A673 (cell line): Measurements from ENCODE around the gene TRIM65. TPM values are rescaled to one million over a fixed set of nuclear protein-coding genes. Genes with fewer than 3 reads are reported as not detected.

Source experiments
- BruUV-seq: library from RNA; stranded (reverse); fragments of 400-500 nt; replicated peaks from 2 replicates; lab custom pipeline; 2021; lab: Mats Ljungman, UMichigan
- CTCF ChIA-PET: fragments of 300-600 bp; sonication (Branson Sonifier 250); formaldehyde crosslinking; loops from one replicate; lab custom pipeline; 2022; ENCODE audit warnings: antibody characterized with exemption; lab: Charles Lee
- POLR2A ChIA-PET: fragments of 300-600 bp; sonication (Branson Sonifier 250); formaldehyde crosslinking; loops from one replicate; lab custom pipeline; 2022; ENCODE audit warnings: antibody characterized with exemption; ENCODE audit not compliant: low non-redundant PET; lab: Charles Lee
- DNase-seq: peaks from one replicate; pipeline ENCODE4 v3.0.0-alpha.2; 2015; ENCODE audit warnings: low spot score
- H3K27ac ChIP-seq: fragments of 200-600 bp; sonication (generic); 2 replicates; pipeline ENCODE4 v1.5.1; 2016; ENCODE audit warnings: mixed run types, low read depth, mild to moderate bottlenecking, mixed read lengths, antibody characterized with exemption, low read length; ENCODE audit not compliant: poor library complexity, severe bottlenecking
- H3K27me3 ChIP-seq: fragments of 200-600 bp; sonication (generic); replicated peaks from 2 replicates; pipeline ENCODE4 v1.6.1; 2017; ENCODE audit warnings: mixed run types, low read depth, mild to moderate bottlenecking, mixed read lengths, antibody characterized with exemption, low read length; ENCODE audit not compliant: insufficient read depth, poor library complexity
- H3K36me3 ChIP-seq: fragments of 200-600 bp; sonication (generic); 2 replicates; pipeline ENCODE4 v1.6.1; 2016; ENCODE audit warnings: mixed run types, mild to moderate bottlenecking, mixed read lengths, antibody characterized with exemption, low read length; ENCODE audit not compliant: insufficient read depth, poor library complexity, severe bottlenecking
- H3K4me1 ChIP-seq: fragments of 200-600 bp; sonication (generic); 2 replicates; pipeline ENCODE4 v1.6.1; 2017; ENCODE audit warnings: mixed run types, mild to moderate bottlenecking, mixed read lengths, antibody characterized with exemption, low read length; ENCODE audit not compliant: insufficient read depth, poor library complexity, severe bottlenecking
- H3K4me3 ChIP-seq: fragments of 200-600 bp; sonication (generic); 2 replicates; pipeline ENCODE4 v1.5.1; 2016; ENCODE audit warnings: low read depth, mixed run types, mild to moderate bottlenecking, mixed read lengths, low read length; ENCODE audit not compliant: poor library complexity, severe bottlenecking
- H3K9me3 ChIP-seq: fragments of 200-600 bp; sonication (generic); 2 replicates; pipeline ENCODE4 v1.6.1; 2016; ENCODE audit warnings: mixed run types, low read depth, mild to moderate bottlenecking, mixed read lengths, antibody characterized with exemption, low read length; ENCODE audit not compliant: poor library complexity, severe bottlenecking
- EZH2 ChIP-seq: fragments of 200-600 bp; sonication (generic); IDR thresholded peaks from 2 replicates; pipeline ENCODE4 v1.6.1; 2017; ENCODE audit warnings: borderline replicate concordance, low read depth, mild to moderate bottlenecking, mixed read lengths, antibody characterized with exemption, low read length; ENCODE audit not compliant: poor library complexity, severe bottlenecking
- intact Hi-C: fragments of 100-400 bp; cut with micrococcal nuclease; formaldehyde crosslinking; loops from one replicate; pipeline ENCODE4 v1.10.0; 2022; ENCODE audit not compliant: unreplicated experiment
- total RNA-seq: library from RNA; stranded (reverse); gene quantifications from 2 replicates; pipeline ENCODE4 v1.2.3, GENCODE V29; 2021
- TF ChIP-seq, protein P1 (sequence below): fragments of 300-800, 200-600 bp; sonication (generic); conservative IDR thresholded peaks from 2 replicates; pipeline ENCODE4 v1.5.1; 2017; ENCODE audit warnings: low read depth, mild to moderate bottlenecking, antibody characterized with exemption, low read length, moderate library complexity, mixed read lengths

TRIM65 gene
- total RNA-seq, 1 experiment from 2014 or later: 47.9 TPM

DNA sequence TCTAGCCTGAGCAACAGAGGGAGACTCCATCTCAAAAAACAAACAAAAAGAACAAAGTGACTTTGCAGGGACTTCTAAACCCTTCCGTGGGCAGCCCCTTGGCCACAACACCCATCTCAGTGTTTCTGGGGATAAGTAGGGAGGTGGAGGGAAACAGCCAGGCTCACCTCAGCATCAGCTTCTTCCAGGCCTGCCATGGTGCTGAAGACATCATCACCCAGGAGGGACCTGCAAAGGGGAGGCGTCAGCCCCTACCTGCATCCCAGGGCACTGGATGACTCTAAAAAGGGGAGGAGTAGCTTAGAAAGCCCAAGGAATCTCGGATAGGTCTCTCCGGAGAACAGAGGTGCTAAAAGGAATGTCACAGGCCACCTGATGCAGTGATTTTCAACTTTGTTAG, 34.3 kb upstream of the TRIM65 start:
- no TSS peak for BruUV-seq
- POLR2A ChIA-PET: no interaction called here
- CTCF ChIA-PET: no interaction called here
- Histone ChIP-seq H3K27me3 (no peaks in the 10 kb centered on the region), H3K36me3 (peaks cover 6% of the 10 kb centered on the region), H3K27ac (no peak overlapping the region), H3K4me3 (no peak overlapping the region), H3K9me3 (no peaks in the 10 kb centered on the region), H3K4me1 (no peaks in the 10 kb centered on the region)
- TF ChIP-seq, protein P1, sequence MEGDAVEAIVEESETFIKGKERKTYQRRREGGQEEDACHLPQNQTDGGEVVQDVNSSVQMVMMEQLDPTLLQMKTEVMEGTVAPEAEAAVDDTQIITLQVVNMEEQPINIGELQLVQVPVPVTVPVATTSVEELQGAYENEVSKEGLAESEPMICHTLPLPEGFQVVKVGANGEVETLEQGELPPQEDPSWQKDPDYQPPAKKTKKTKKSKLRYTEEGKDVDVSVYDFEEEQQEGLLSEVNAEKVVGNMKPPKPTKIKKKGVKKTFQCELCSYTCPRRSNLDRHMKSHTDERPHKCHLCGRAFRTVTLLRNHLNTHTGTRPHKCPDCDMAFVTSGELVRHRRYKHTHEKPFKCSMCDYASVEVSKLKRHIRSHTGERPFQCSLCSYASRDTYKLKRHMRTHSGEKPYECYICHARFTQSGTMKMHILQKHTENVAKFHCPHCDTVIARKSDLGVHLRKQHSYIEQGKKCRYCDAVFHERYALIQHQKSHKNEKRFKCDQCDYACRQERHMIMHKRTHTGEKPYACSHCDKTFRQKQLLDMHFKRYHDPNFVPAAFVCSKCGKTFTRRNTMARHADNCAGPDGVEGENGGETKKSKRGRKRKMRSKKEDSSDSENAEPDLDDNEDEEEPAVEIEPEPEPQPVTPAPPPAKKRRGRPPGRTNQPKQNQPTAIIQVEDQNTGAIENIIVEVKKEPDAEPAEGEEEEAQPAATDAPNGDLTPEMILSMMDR: no peak
- TF ChIP-seq EZH2: no peak
- DNase-seq: no peak
- intact Hi-C loops: no loop called here

GRCh38 chr17:75927286-75927922, 30.7 kb upstream of the TRIM65 start:
- CTCF ChIA-PET: interaction anchor here (0.6 kb wide), 3 partner anchors 14 to 540 kb away, joined by 3 to 11 read pairs (median 3); partner anchors contain the start of gene FBF1
- Histone ChIP-seq H3K9me3 (no peaks in the 10 kb centered on the region), H3K27me3 (no peaks in the 10 kb centered on the region), H3K4me1 (no peaks in the 10 kb centered on the region), H3K27ac (no peak overlapping the region), H3K4me3 (no peak overlapping the region), H3K36me3 (peaks cover 17% of the 10 kb centered on the region)
- POLR2A ChIA-PET: no interaction called here
- peak; percentile 33 for DNase-seq
- no peak for TF ChIP-seq EZH2
- TF ChIP-seq, protein P1: peak; percentile 50
- intact Hi-C loops: no loop called here
- BruUV-seq: no TSS peak

- H3K36me3 ChIP-seq: peaks cover 18% of the 10 kb centered on the region
- intact Hi-C loops: no loop called here
- no peak overlapping the region for H3K4me3 ChIP-seq
- H3K9me3 ChIP-seq: no peaks in the 10 kb centered on the region
- no peaks in the 10 kb centered on the region for H3K27me3 ChIP-seq
- ChIA-PET CTCF (no interaction called here), POLR2A (no interaction called here)
- no peak overlapping the region for H3K27ac ChIP-seq
- H3K4me1 ChIP-seq: no peaks in the 10 kb centered on the region
- TF ChIP-seq, protein P1: no peak
- TF ChIP-seq EZH2: no peak
- BruUV-seq: no TSS peak
- DNase-seq: no peak
Measured at GRCh38 chr17:75926456-75926855, 29.7 kb upstream of the TRIM65 start.
